Glomerular endothelial cell (primary cell): Measurements from ENCODE around the gene NTRK3. TPM values are rescaled to one million over a fixed set of nuclear protein-coding genes. Genes with fewer than 3 reads are reported as not detected.
A peak's percentile ranks its signal among the peaks of the same experiment; 100 is the strongest.

ENCODE experiments used
- DNase-seq: peaks from one replicate; pipeline ENCODE4 v3.0.0-alpha.2; 2011; ENCODE audit warnings: low read depth, low spot score; ENCODE audit errors: extremely low read depth
- total RNA-seq: library from RNA; depleted of rRNA; stranded (reverse); fragments of >200 nt; gene quantifications from 2 replicates; pipeline ENCODE4 v1.2.3, GENCODE V29; 2015

The NTRK3 gene
- total RNA-seq, 1 donor from 2014 or later, result 0.41 TPM

GRCh38 chr15:88258093-88258641 is 1.6 kb upstream of the NTRK3 start:
- DNase-seq, result no peak

DNA sequence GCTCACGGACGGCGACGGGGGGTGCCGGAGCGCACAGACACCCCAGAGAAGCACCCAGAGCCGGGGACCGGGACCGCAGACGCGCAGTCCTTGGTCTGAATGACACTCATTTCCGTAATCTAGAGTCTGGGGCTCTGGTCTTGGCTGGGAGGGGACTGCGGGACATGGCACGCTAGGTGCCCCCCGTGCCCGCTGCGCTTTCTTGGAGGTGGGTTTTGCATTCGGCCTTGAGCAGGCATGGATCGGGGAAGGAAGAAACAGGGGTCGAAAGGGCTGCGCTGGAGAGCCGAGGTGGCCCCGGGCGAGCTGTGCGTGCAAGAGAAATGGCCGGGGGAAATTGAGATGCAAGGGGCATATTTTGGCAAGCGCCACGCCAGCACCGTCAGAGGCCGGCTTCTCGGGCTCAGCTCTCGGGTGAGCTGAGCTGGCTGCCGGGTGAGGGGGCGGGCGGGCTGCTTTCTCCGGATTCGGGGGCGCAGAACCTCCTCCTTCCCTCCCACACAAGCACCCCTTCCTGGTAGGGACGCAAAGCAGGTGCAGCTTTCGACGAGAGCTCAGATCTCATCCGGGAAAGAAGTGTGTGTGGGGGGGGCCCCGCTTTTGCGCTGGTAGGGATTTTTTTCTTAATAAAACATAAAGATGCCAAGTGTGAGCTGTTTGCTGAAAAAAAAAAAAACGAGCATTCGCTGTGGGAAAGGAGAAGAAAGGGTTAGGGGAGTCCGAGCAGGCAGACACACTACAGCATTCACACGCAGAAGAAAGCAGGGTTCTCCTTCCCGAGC is 963 bp upstream of the NTRK3 start:
- DNase-seq, result no peak

- no peak for DNase-seq
These were observed 858 bp downstream of the NTRK3 start for GRCh38 chr15:88255484-88256278.

GRCh38 chr15:88255087-88255483 is 1.5 kb downstream of the NTRK3 start:
- no peak for DNase-seq

DNA sequence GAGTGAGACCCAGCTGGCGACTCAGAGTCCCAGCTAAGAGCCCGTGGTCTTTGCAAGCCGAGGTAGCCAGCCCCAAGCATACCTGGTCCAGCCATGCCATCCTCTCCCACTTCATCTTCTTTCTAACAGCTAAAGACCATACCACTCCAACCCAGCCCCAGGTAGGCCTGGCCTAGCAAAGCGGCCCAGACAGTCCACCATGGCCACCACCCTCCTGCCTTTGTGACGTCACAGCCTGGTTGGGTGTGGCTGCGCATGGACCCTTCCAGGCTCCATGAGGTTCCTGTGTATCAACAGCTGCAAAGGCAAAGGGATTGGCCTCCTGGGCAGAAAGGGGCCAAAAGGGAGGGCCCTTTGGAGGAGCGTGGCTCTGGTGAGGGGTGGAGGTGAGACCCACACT is 4.1 kb downstream of the NTRK3 start:
- no peak for DNase-seq

GRCh38 chr15:88250826-88251225 is 5.7 kb downstream of the NTRK3 start:
- DNase-seq, result no peak

GRCh38 chr15:88249220-88249619 is 7.3 kb downstream of the NTRK3 start:
- no peak for DNase-seq

GRCh38 chr15:88247914-88248313 is 8.6 kb downstream of the NTRK3 start:
- DNase-seq, result no peak

GRCh38 chr15:88246666-88247446 is 9.7 kb downstream of the NTRK3 start:
- peak; percentile 9 for DNase-seq

DNA sequence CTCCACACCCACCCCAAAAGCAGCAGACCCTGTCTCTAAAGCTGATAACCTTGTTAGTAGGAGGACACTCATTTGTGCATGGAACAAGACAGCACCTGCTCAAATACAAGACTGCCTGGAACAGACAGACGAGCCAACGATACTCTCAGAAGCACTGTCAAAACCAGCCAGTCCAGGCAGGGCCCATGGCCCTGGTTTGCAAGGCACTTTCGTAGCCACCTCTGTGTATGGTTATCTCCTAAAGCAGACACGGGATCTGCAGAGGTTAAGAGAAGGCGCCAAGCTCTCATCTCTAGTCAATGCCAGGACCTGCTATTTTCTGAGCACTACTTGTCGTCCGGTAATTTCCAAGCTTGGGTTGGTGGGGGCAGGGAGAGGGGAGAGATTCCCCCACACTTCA is 10.5 kb downstream of the NTRK3 start:
- no peak for DNase-seq

- DNase-seq, result peak; percentile 7
These were observed 12.4 kb downstream of the NTRK3 start for GRCh38 chr15:88243895-88244787.

DNA sequence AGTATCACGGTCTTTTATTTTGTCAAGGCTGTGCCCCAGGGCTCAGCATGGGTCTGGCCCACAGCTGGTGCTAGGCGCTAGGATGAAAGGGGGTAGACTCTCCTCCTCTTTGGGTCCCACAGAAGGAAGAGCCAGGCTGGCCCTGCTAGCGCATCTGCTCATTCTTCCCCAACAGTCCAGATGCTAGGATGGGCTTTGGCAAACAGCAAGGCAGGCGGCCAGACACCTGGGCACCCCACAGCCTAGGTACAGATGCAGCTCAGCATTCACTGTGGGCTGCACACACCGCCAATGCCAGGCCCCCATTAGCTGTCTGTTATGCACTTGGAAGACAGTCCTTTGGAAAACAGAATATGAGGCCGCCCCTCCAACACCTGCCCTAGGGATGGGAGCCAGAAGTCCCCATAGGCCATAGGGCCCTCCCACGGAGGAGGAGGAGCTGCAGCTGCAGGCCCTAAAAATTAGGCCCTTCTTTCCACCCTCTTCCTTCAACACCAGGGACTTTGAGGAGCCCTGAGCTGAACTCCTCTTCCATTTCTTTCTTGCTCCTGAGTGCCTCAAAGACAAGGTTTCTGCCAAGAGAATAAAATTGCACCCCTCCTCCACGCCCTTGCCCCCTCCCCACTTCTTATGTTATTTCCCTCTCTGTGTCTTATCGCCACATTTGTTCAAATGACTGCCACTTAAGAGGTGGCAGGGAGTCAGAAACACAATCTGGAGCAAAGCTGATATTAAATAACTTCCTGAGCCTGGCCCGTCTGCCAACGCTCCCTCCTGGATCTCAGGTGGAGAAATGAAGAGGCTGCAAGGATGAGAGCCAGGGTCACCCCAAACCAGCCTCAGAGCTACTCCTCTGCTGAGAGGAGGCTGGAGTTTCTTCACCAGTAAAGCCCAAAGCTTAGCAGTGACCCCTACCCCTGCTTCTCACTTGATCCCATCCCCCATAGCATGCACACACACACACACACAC is 13.7 kb downstream of the NTRK3 start:
- no peak for DNase-seq

DNA sequence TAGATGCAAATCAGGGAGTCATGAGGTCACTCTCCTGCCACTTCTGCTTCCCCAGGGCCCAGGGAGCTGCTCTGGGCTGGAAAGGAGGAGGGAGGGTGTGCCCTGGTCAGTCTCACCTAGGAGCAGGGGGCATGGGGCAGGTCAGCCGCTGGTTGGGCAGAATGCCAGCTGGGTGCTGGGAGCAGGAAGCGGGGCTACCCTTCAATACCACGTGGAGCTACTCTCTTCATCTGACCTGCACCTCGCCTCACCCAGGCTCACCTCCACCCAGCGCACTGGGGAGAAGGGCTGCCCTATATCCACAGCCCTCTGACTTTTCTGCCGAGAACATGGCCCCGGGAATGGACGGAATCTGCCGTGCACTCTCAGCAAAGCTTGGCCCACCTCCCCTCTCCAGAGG is 15.1 kb downstream of the NTRK3 start:
- no peak for DNase-seq

DNA sequence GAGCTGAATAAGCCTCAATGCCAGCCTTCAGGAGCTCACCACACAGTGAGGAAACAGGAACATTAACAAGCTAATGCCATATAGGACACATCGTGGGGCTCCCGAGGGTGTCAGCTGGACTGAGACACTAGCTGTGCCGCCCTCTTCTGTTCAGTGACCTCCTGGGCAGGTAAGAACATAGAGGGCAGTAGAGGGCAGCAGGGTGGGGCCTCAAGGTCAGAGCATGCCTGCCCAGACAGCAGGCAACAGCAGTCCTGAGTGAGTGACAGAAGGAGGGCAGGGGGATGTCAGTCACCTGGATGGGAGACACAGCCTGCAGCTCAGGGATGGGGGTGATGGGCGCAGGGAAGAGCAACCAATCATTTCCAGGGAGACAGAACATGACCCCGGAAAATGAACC is 15.5 kb downstream of the NTRK3 start:
- DNase-seq, result no peak

DNA sequence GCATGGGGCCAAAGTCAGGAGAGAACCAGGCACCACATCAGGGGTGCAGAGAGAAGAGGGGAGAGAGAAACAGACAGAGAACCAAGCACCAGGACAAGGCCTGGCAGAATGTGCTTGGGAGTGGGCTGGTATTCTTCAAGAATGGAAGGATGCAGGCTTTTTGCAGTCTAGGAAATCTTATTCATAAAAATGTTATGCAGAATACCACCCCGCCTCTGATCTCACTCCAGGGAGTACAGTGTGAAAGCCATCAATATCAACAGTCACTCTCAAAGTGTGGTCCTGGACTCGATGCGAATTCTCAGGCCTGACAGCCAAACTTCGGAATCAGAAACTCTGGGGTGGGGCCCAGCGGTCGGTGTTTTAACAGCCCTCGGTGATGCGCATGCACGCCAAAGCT is 16.9 kb downstream of the NTRK3 start:
- no peak for DNase-seq

- no peak for DNase-seq
These were observed 17.7 kb downstream of the NTRK3 start for GRCh38 chr15:88238618-88239430.

DNA sequence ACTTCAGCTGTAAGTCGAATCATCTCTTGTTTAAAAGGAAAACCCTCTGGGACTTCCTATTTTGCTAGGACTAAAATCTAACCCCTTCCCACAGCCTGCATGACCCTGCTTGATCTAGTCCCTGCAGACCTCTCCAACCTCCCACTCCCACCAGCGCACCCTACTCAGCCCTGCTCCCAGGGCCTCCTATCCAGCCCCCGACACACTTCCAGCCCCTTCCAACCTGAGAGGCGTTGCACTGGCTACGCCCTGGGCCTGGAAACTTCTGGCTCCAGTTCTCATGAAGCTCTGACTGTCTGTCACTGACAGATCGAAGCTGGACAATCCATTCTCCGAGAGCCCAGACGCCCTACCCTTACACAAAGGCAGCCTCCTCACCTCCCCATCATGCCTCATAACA is 21.8 kb downstream of the NTRK3 start:
- no peak for DNase-seq

- DNase-seq, result no peak
These were observed 22.6 kb downstream of the NTRK3 start for GRCh38 chr15:88233921-88234320.
